ENCODE measurements around the gene LHPP.

Gene LHPP

DNA sequence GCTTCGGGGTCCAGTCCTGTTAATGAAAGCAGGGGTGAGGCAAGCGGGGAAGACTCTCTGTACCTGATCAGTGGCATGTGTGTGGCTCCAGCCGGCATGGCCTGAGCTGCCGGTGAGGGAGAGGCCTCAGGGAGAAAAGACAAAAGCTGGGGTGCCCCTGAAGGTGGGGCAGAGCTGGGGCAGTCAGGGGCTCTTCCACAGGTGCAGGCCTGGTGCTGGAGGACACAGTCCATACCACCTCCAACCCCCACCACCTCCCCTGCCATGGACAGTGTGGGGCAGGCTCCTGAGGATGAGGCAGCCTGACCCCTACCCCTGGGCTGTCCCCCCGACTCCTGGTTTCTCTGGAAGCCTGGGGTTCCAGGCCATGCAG lies 129.5 kb downstream of the LHPP start:
- H3K36me3 ChIP-seq (ENCODE audit: control insufficient read depth, insufficient read depth, low read length), result no peaks in the 10 kb centered on the region
- no peak for DNase-seq (ENCODE audit: extremely low read depth, insufficient read length)
- H3K4me3 ChIP-seq (replicated peaks; ENCODE audit: low read depth, low read length), result no peak overlapping the region
- TF ChIP-seq, protein P1, sequence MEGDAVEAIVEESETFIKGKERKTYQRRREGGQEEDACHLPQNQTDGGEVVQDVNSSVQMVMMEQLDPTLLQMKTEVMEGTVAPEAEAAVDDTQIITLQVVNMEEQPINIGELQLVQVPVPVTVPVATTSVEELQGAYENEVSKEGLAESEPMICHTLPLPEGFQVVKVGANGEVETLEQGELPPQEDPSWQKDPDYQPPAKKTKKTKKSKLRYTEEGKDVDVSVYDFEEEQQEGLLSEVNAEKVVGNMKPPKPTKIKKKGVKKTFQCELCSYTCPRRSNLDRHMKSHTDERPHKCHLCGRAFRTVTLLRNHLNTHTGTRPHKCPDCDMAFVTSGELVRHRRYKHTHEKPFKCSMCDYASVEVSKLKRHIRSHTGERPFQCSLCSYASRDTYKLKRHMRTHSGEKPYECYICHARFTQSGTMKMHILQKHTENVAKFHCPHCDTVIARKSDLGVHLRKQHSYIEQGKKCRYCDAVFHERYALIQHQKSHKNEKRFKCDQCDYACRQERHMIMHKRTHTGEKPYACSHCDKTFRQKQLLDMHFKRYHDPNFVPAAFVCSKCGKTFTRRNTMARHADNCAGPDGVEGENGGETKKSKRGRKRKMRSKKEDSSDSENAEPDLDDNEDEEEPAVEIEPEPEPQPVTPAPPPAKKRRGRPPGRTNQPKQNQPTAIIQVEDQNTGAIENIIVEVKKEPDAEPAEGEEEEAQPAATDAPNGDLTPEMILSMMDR (IDR thresholded peaks at IDR 0.05; ENCODE audit: insufficient read depth, low read length, poor library complexity, severe bottlenecking), result no peak
- no peaks in the 10 kb centered on the region; the same call in 1 of the 2 replicates for H3K27me3 ChIP-seq (replicated peaks; ENCODE audit: control insufficient read depth, insufficient read depth, low read length)

DNA sequence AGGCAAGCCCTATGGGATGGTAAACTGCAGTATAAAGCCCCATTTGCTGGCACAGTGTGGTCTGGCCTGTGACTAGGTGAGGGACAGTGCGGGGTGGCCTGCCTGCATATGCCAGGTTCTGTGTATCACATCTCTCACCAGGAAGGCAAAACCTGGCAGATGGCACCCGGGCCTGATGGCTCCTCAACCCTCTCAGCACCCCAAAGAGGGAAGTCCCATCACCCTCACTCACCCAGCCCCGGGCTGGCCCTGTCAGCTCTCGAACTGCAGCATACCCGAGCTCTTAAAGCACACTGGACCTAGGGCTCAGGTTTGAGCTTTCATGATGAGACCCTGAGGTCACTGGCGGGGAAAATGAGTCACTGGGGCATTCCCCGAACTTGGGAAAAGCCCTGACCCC lies 130.5 kb downstream of the LHPP start:
- DNase-seq (ENCODE audit: extremely low read depth, insufficient read length), result no peak
- Histone ChIP-seq H3K4me3 (replicated peaks; ENCODE audit: low read depth, low read length) (no peak overlapping the region), H3K27me3 (replicated peaks; ENCODE audit: control insufficient read depth, insufficient read depth, low read length) (no peaks in the 10 kb centered on the region; the same call in 1 of the 2 replicates), H3K36me3 (ENCODE audit: control insufficient read depth, insufficient read depth, low read length) (no peaks in the 10 kb centered on the region)
- TF ChIP-seq, protein P1 (IDR thresholded peaks at IDR 0.05; ENCODE audit: insufficient read depth, low read length, poor library complexity, severe bottlenecking), result no peak

DNA sequence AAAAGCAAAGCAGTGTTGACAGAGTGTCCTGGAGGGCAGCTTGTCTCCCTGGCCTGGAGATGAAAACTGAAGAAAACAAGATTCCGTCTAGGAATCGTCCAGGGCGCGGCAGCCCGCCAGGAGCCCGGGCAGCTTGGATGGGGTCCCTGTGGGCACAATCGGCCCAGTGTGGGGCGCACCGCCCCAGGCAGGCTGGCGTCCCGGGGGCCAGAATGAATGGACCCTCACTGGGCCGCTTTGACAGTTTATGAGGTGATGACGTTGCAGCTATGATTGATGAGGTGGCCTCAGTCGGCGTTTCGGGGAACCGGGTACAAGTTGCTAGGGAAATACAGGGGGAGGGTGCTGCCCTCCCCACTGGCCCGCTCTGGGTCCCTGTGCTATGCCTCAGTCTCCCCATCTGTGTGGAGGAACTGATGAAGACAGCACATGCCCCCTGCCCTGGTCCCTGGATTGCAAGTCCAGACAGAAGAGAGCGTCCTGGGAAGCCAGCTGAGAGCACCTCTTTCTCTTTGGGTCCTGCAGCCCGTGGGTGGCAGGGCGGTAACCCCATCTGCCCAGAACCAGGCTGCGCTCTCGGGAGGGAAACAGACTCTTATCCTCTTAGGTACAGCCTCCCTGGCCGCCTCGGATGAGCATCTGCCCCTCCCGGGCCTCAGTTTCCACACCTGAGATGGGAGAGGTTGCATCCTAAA lies 131.3 kb downstream of the LHPP start:
- H3K27me3 ChIP-seq (replicated peaks; ENCODE audit: control insufficient read depth, insufficient read depth, low read length), result no peaks in the 10 kb centered on the region; the same call in 1 of the 2 replicates
- H3K4me3 ChIP-seq (replicated peaks; ENCODE audit: low read depth, low read length), result no peak overlapping the region
- no peaks in the 10 kb centered on the region for H3K36me3 ChIP-seq (ENCODE audit: control insufficient read depth, insufficient read depth, low read length)
- DNase-seq (ENCODE audit: extremely low read depth, insufficient read length), result no peak
- TF ChIP-seq, protein P1 (IDR thresholded peaks at IDR 0.05; ENCODE audit: insufficient read depth, low read length, poor library complexity, severe bottlenecking), result no peak

DNA sequence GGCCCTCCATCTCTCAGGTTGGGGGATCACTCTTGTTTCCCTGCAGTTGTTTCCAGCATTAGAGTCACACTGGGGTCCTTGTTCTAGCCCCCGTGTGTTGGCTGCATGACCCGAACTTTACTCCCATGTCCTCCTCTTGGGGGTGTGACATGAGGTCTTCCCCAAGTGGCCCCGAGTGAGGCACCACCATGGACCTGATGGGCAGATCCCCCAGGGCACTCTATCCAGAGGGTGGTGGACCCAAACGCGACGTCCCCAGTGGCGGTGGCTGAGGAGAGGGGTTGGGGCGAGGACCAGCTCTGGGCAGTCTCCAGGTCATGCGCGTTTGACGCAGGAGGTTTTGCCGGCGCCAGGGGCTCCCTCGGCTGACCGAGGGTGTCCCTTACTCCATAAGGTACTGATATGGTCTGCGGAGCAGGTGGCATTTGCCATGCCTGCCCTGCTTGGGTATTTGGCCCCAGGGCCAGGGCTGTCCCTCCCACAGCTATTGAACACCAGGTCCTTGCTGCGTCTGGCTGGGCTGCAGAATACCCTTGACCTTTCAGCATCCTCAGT lies 131.9 kb downstream of the LHPP start:
- no peaks in the 10 kb centered on the region for H3K27me3 ChIP-seq (replicated peaks; ENCODE audit: control insufficient read depth, insufficient read depth, low read length)
- H3K4me3 ChIP-seq (replicated peaks; ENCODE audit: low read depth, low read length), result no peak overlapping the region
- DNase-seq (ENCODE audit: extremely low read depth, insufficient read length), result no peak
- TF ChIP-seq, protein P1 (IDR thresholded peaks at IDR 0.05; ENCODE audit: insufficient read depth, low read length, poor library complexity, severe bottlenecking), result no peak
- no peaks in the 10 kb centered on the region for H3K36me3 ChIP-seq (ENCODE audit: control insufficient read depth, insufficient read depth, low read length)

DNA sequence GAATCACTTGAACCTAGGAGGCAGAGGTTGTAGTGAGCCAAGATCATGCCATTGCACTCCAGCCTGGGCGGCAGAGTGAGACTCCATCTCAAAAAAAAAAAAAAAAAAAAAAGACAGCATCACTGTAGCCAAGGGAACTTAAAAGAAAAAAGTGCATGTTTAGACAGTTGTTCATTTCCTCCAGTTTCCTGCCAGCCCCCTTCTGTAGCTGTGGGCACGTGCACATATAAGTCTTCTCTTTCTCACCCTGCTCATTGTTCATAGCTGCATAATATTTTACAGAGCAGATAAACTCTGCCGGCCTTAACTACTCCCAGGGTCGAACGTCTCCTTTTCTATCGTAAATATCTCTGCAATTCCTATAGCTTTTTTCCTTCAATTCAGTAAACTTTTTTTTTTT lies 132.6 kb downstream of the LHPP start:
- TF ChIP-seq, protein P1 (IDR thresholded peaks at IDR 0.05; ENCODE audit: insufficient read depth, low read length, poor library complexity, severe bottlenecking), result no peak
- Histone ChIP-seq H3K36me3 (ENCODE audit: control insufficient read depth, insufficient read depth, low read length) (no peaks in the 10 kb centered on the region), H3K4me3 (replicated peaks; ENCODE audit: low read depth, low read length) (no peak overlapping the region), H3K27me3 (replicated peaks; ENCODE audit: control insufficient read depth, insufficient read depth, low read length) (no peaks in the 10 kb centered on the region)
- DNase-seq (ENCODE audit: extremely low read depth, insufficient read length), result no peak
